WI38 (cell line): Measurements from ENCODE around the gene DOK5.

Experiments
- H3K4me3 ChIP-seq: 2 replicates; pipeline ENCODE4 v1.5.1; 2011; ENCODE audit warnings: low read depth, mild to moderate bottlenecking, control low read depth, low read length
- TF ChIP-seq, protein P1 (sequence below): IDR thresholded peaks from 2 replicates; pipeline ENCODE4 v1.5.1; 2012; ENCODE audit warnings: low read depth, mild to moderate bottlenecking, control low read depth, low read length

Gene DOK5

DNA sequence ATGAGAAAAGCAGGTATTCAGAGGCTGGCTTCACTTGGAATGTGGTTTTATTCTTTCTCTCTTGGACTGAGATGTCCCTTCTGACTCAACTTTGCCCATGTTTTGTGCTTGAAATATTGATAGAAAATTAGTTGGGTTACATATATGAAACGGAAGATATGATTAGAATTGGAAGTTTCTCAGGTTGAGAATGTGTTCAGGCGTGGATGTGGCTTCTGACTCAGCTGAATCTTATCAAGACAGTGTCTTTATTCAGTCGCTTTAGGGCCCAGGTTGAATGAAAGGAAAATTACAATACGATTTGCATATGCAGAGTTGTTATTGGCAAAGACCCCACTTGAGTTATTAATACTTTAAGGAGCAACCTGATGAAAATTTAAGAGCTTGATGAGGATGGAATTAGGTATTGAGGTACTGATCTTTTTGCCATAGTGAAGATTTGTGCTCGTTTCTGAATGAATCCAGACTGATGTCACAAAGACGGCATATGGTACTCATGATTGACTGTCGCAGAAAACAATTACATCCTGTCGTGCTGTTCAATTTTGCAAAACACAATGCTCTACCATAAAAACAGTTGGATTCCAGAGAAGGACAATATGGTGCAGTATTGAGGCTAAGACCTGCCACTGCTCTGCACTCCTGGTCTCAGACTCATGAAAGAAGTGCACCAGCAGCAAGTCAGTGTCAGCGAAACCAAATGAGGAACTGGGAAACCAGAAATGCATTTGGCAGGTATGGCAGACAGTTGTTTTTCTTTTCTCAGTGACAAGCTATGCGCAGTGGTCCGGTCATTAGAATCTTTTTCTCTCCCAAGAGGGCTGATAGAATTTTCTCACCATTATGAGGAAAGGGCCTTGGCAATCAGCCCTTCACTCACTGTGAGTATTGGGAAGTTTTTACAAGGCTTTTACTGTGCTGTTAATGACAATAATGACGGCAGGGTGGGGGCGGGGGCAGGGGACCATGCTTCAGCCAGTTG, 158.3 kb downstream of the DOK5 start:
- H3K4me3 ChIP-seq = no peak overlapping the region
- TF ChIP-seq, protein P1, sequence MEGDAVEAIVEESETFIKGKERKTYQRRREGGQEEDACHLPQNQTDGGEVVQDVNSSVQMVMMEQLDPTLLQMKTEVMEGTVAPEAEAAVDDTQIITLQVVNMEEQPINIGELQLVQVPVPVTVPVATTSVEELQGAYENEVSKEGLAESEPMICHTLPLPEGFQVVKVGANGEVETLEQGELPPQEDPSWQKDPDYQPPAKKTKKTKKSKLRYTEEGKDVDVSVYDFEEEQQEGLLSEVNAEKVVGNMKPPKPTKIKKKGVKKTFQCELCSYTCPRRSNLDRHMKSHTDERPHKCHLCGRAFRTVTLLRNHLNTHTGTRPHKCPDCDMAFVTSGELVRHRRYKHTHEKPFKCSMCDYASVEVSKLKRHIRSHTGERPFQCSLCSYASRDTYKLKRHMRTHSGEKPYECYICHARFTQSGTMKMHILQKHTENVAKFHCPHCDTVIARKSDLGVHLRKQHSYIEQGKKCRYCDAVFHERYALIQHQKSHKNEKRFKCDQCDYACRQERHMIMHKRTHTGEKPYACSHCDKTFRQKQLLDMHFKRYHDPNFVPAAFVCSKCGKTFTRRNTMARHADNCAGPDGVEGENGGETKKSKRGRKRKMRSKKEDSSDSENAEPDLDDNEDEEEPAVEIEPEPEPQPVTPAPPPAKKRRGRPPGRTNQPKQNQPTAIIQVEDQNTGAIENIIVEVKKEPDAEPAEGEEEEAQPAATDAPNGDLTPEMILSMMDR = no peak

DNA sequence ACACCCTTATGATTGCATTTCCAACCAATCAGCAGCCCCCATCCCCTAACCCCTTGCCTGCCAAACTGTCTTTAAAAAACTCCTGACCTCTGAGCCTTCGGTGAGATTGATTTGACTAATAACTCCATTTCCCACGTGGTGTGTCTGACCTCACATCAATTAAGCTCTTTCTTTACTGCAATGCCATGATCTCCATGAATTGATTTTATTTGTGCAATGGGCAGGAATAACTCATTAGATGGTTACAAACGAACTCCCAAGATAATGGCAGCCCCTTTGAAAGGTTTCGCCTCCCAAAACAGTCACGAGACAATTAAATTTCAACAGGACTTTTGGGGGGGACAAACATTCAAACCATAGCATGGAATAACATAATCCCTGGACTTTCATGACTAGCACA, 161.2 kb downstream of the DOK5 start:
- H3K4me3 ChIP-seq = no peak overlapping the region
- TF ChIP-seq, protein P1 = no peak

DNA sequence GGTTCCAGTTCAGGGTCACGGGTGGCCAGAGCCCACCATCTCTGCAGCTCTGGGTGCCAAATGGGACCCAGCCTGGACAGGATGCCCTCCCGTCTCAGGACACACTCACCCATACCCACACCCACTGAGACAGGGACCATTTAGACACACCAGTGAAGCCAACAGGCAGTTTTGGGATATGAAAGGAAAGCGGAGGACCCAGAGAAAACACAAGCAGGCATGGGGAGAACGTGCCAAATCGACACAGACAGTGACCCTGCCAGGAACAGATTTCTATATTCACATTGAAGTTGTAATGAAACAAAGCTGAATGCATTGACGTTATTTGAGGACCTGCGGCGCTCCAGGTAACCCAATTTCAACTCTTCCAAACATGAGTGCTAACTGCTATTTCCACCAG, 164.5 kb downstream of the DOK5 start:
- H3K4me3 ChIP-seq = no peak overlapping the region
- TF ChIP-seq, protein P1 = no peak

DNA sequence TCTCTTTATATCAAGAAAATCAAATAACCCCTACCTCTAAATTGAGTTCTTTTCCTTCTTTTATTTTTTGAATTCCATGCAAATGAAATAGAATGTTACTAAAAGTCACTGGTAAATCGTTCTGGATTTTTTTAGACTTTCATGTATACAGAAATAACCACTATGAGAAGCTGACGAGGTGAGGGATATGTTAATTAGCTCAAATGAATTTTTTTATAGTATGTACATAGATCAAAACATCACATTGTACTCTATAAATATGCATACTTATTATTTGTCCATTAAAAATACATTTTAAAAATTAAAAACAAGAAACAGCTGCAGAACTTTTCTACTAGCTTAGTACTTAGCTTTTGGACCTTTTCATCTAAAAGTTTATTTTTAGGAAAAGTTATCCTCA, 165.4 kb downstream of the DOK5 start:
- TF ChIP-seq, protein P1 = no peak
- H3K4me3 ChIP-seq = no peak overlapping the region

DNA sequence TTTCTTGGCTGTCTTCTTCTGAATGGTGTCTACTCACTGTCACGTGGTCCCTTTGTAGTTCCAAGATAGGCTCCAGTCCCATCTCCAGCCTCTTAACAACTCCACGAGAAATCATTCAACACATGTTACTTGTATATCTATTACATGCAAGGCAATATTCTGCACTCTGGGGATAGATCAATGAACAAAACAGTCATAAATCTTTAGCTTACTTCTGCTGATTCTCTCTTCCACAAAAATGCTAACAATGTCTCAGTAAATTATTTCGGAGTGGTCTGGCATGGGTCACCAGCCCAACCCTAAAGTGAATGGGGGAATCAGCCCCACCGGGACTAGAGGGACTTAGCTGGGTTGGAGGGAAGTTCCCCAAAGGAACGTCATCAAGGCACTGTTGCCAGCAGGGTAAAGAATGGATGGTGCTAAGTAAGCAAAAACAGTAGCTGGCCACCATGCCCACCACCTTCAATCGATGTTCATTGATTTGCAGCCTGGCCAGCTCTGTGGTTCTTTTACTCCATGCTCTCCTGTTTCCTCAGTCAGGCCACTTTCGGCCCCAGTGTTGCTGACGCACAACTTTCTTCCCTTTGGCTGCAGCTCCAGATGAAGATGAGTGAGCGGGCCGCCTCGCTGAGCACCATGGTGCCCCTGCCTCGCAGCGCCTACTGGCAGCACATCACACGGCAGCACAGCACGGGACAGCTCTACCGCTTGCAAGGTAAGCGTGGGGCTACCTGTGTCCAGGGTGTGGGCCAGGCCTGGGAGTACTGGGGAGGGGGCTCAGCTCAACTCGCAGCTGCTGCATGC, 167.7 kb downstream of the DOK5 start:
- no peak overlapping the region for H3K4me3 ChIP-seq
- TF ChIP-seq, protein P1 = no peak

DNA sequence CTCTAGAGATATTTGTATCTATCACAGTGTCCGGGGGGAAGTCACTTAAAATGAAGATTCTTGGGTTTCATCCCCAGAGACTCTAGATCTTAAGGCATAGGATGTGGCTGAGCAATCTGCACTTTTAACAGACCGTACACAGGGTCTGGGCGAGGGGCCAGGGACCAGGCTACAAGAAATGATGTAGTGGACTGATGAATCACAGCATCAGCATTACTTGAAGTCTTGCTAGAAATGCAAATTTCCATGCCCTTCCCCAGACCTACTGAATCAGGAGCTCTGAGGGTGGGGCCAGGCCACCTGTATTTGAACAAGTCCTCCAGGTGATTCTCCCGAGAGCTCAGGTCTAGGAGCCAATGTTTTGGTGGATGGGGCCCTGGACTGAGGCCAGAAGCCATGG, 168.4 kb downstream of the DOK5 start:
- no peak overlapping the region for H3K4me3 ChIP-seq
- TF ChIP-seq, protein P1 = no peak
